ENCODE data around the gene SNX2. TPM values are rescaled to one million over a fixed set of nuclear protein-coding genes. Genes with fewer than 3 reads are reported as not detected.

SNX2 gene
- total and polyA plus RNA-seq, 9 of the 15 experiments (the other 6 are each of a cell fraction or from before 2014, with no cell fraction given): 35.2 to 86.0 (median 58.1) TPM

DNA sequence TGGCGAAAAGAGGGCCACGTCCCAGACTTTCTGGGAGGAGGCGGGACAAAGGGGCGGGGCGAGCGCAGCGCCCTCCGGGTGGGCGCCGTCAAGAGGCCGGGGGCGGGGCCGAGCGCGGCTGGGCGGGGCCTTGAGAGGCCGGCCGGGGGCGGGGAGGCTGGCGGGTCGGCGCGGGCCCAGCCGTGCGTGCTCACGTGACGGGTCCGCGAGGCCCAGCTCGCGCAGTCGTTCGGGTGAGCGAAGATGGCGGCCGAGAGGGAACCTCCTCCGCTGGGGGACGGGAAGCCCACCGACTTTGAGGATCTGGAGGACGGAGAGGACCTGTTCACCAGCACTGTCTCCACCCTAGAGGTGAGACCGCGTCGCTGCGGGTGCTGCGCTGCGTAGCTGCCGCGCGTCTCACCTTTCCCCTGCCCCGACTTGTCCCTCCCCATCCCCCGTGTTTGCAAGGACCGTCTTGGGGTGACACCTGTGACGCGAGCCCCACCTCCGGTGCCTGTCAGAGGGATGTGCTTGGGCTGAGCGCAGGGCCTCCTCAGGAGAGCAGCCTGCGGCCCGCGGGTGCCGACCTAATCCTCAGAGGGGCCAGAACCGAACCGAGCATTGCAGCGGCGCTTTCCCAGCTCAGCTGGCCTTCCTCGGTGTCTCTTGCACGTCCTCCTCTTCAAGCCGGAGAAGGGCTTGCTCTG, at the start of gene SNX2 (continued):
- TF ChIP-seq FOXK2 (conservative IDR thresholded peaks at IDR 0.05 in 1 of 2, IDR thresholded peaks at IDR 0.05 in 1 of 2; ENCODE audit: low read depth in 2 of 2): 0 out of 4 replicates have a peak, but pooled peaks of 1 of the 2 experiments have one; percentile 31
- TF ChIP-seq ZNF232 (CRISPR knock-in tag; IDR thresholded peaks at IDR 0.05): no peak
- TF ChIP-seq PYGO2 (tag; IDR thresholded peaks at IDR 0.05): no peak
- no peak for TF ChIP-seq ZNF561 (CRISPR knock-in tag; conservative IDR thresholded peaks at IDR 0.05)
- TF ChIP-seq, protein P1, sequence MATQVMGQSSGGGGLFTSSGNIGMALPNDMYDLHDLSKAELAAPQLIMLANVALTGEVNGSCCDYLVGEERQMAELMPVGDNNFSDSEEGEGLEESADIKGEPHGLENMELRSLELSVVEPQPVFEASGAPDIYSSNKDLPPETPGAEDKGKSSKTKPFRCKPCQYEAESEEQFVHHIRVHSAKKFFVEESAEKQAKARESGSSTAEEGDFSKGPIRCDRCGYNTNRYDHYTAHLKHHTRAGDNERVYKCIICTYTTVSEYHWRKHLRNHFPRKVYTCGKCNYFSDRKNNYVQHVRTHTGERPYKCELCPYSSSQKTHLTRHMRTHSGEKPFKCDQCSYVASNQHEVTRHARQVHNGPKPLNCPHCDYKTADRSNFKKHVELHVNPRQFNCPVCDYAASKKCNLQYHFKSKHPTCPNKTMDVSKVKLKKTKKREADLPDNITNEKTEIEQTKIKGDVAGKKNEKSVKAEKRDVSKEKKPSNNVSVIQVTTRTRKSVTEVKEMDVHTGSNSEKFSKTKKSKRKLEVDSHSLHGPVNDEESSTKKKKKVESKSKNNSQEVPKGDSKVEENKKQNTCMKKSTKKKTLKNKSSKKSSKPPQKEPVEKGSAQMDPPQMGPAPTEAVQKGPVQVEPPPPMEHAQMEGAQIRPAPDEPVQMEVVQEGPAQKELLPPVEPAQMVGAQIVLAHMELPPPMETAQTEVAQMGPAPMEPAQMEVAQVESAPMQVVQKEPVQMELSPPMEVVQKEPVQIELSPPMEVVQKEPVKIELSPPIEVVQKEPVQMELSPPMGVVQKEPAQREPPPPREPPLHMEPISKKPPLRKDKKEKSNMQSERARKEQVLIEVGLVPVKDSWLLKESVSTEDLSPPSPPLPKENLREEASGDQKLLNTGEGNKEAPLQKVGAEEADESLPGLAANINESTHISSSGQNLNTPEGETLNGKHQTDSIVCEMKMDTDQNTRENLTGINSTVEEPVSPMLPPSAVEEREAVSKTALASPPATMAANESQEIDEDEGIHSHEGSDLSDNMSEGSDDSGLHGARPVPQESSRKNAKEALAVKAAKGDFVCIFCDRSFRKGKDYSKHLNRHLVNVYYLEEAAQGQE (IDR thresholded peaks at IDR 0.05; ENCODE audit: borderline replicate concordance): 0 out of 2 replicates have a peak, but pooled peaks have one; percentile 22
- TF ChIP-seq, protein P1 (CRISPR knock-in tag; IDR thresholded peaks at IDR 0.05; ENCODE audit: low read depth): no peak
- TF ChIP-seq SAFB (IDR thresholded peaks at IDR 0.05; ENCODE audit: borderline replicate concordance, low read depth, low read length): no peak
- no peak for TF ChIP-seq ZNF212 (CRISPR knock-in tag; IDR thresholded peaks at IDR 0.05)
- TF ChIP-seq, protein P2, sequence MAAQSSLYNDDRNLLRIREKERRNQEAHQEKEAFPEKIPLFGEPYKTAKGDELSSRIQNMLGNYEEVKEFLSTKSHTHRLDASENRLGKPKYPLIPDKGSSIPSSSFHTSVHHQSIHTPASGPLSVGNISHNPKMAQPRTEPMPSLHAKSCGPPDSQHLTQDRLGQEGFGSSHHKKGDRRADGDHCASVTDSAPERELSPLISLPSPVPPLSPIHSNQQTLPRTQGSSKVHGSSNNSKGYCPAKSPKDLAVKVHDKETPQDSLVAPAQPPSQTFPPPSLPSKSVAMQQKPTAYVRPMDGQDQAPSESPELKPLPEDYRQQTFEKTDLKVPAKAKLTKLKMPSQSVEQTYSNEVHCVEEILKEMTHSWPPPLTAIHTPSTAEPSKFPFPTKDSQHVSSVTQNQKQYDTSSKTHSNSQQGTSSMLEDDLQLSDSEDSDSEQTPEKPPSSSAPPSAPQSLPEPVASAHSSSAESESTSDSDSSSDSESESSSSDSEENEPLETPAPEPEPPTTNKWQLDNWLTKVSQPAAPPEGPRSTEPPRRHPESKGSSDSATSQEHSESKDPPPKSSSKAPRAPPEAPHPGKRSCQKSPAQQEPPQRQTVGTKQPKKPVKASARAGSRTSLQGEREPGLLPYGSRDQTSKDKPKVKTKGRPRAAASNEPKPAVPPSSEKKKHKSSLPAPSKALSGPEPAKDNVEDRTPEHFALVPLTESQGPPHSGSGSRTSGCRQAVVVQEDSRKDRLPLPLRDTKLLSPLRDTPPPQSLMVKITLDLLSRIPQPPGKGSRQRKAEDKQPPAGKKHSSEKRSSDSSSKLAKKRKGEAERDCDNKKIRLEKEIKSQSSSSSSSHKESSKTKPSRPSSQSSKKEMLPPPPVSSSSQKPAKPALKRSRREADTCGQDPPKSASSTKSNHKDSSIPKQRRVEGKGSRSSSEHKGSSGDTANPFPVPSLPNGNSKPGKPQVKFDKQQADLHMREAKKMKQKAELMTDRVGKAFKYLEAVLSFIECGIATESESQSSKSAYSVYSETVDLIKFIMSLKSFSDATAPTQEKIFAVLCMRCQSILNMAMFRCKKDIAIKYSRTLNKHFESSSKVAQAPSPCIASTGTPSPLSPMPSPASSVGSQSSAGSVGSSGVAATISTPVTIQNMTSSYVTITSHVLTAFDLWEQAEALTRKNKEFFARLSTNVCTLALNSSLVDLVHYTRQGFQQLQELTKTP (IDR thresholded peaks at IDR 0.05; ENCODE audit: low read depth in 1 of 2, partially characterized antibody in 2 of 2): no peak
- no peak for TF ChIP-seq SOX6 (IDR thresholded peaks at IDR 0.05)
- TF ChIP-seq CCAR2 (IDR thresholded peaks at IDR 0.05; ENCODE audit: low read depth, low read length): no peak
- TF ChIP-seq ZNF184 (CRISPR knock-in tag; IDR thresholded peaks at IDR 0.05): no peak
- TF ChIP-seq, protein P3, sequence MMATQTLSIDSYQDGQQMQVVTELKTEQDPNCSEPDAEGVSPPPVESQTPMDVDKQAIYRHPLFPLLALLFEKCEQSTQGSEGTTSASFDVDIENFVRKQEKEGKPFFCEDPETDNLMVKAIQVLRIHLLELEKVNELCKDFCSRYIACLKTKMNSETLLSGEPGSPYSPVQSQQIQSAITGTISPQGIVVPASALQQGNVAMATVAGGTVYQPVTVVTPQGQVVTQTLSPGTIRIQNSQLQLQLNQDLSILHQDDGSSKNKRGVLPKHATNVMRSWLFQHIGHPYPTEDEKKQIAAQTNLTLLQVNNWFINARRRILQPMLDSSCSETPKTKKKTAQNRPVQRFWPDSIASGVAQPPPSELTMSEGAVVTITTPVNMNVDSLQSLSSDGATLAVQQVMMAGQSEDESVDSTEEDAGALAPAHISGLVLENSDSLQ (IDR thresholded peaks at IDR 0.05): peak; percentile 24; the same call in 1 of the 2 replicates
- TF ChIP-seq ZNF57 (CRISPR knock-in tag; IDR thresholded peaks at IDR 0.05): no peak
- TF ChIP-seq BHLHE40 (IDR thresholded peaks at IDR 0.05; ENCODE audit: low read length): peak; percentile 96

All from K562 (cell line).